K562 (cell line): Measurements from ENCODE around the gene AFG1L. TPM values are rescaled to one million over a fixed set of nuclear protein-coding genes. Genes with fewer than 3 reads are reported as not detected.

ENCODE experiments used
- ARID3B ChIP-seq: fragments of 250-450 bp; sonication (Bioruptor Pico); IDR thresholded peaks from 2 replicates; pipeline ENCODE4 v1.4.0; 2020; ENCODE audit warnings: borderline replicate concordance
- ATF2 ChIP-seq: sonication (generic); formaldehyde crosslinking; IDR thresholded peaks from 2 replicates; pipeline ENCODE4 v1.8.1; 2022; ENCODE audit warnings: missing genetic modification reagents
- KAT8 ChIP-seq: fragments of 450-650 bp; IDR thresholded peaks from 2 replicates; pipeline ENCODE4 v1.6.1; 2016; ENCODE audit warnings: low read depth, mild to moderate bottlenecking
- MTA1 ChIP-seq: fragments of 450-650 bp; IDR thresholded peaks from 2 replicates; pipeline ENCODE4 v1.6.1; 2017; ENCODE audit warnings: borderline replicate concordance
- MTA3 ChIP-seq: fragments of 450-650 bp; formaldehyde crosslinking; IDR thresholded peaks from 2 replicates; pipeline ENCODE4 v1.6.1; 2017; ENCODE audit warnings: mild to moderate bottlenecking, borderline replicate concordance
- MXD1 ChIP-seq: fragments of 250-450 bp; sonication (Bioruptor Pico); IDR thresholded peaks from 2 replicates; pipeline ENCODE4 v1.8.0; 2021; ENCODE audit warnings: borderline replicate concordance, mild to moderate bottlenecking, moderate library complexity; ENCODE audit not compliant: poor library complexity, severe bottlenecking
- NR3C1 ChIP-seq: sonication (generic); formaldehyde crosslinking; IDR thresholded peaks from 2 replicates; pipeline ENCODE4 v1.8.1; 2022; ENCODE audit warnings: missing genetic modification reagents
- RAD51 ChIP-seq: fragments of 450-650 bp; IDR thresholded peaks from 2 replicates; pipeline ENCODE4 v1.7.1; 2016; ENCODE audit warnings: low read depth, mild to moderate bottlenecking, borderline replicate concordance
- SMARCE1 ChIP-seq: fragments of 450-650 bp; IDR thresholded peaks from 2 replicates; pipeline ENCODE4 v1.7.1; 2016; ENCODE audit warnings: mild to moderate bottlenecking
- TAF1 ChIP-seq: IDR thresholded peaks from 2 replicates; pipeline ENCODE4 v1.6.1; 2011; ENCODE audit warnings: mild to moderate bottlenecking, low read length, moderate library complexity; ENCODE audit not compliant: insufficient read depth, control insufficient read depth, severe bottlenecking; ENCODE audit errors: extremely low read depth
- TCF7L2 ChIP-seq: fragments of 150-350 bp; IDR thresholded peaks from 2 replicates; pipeline ENCODE4 v1.6.1; 2016; ENCODE audit warnings: low read depth, mild to moderate bottlenecking, low read length, moderate library complexity
- TEAD4 ChIP-seq, 2 experiments: sonication (generic) in 1 of 2; formaldehyde crosslinking in 1 of 2; IDR thresholded peaks; 2 replicates each; pipeline versions ENCODE4 v1.6.1 to v1.8.0; 2012 to 2022; ENCODE audit warnings: borderline replicate concordance in 1 of 2, inconsistent platforms in 1 of 2, low read length in 1 of 2, mild to moderate bottlenecking in 1 of 2, missing genetic modification reagents in 1 of 2
- TSHZ1 ChIP-seq: fragments of 250-450 bp; sonication (Bioruptor Pico); IDR thresholded peaks from 2 replicates; pipeline ENCODE4 v1.4.0; 2020; ENCODE audit warnings: mild to moderate bottlenecking, moderate library complexity
- YBX1 ChIP-seq: fragments of 450-650 bp; IDR thresholded peaks from 2 replicates; pipeline ENCODE4 v1.7.1; 2016; ENCODE audit warnings: mild to moderate bottlenecking
- ZNF197 ChIP-seq: fragments of 200-800 bp; sonication (Bioruptor generic); IDR thresholded peaks from 2 replicates; pipeline ENCODE4 v1.6.1; 2016; ENCODE audit warnings: low read depth, missing genetic modification characterization, missing compliant biosample characterization
- ZNF764 ChIP-seq: fragments of 250-450 bp; sonication (Bioruptor Pico); IDR thresholded peaks from 2 replicates; pipeline ENCODE4 v1.4.0; 2020; ENCODE audit warnings: low read depth, mild to moderate bottlenecking, moderate library complexity
- polyA plus RNA-seq, 8 experiments: library from polyadenylated mRNA; depleted of rRNA in 4 of 8; stranded (reverse) in 5 of 8; unstranded in 3 of 8; fragments of >200 nt; fragmentation: Nextera tagmentation in 2 of 8; fragmentation: Illumina TruSeq in 1 of 8; extraction: Ambion mirVana in 2 of 8; extraction: Trizol in 1 of 8; gene quantifications; 2 replicates each; pipeline versions ENCODE4 v1.2.1 to v1.2.3, GENCODE V29; 2011 to 2014; ENCODE audit warnings: inconsistent platforms in 1 of 8, missing spikeins in 1 of 8
- total RNA-seq, 7 experiments: library from RNA; depleted of rRNA in 6 of 7; stranded (reverse); fragments of >200 nt in 6 of 7; fragmentation: Illumina TruSeq in 2 of 7; extraction: Trizol in 2 of 7; gene quantifications; 2 replicates each; pipeline versions ENCODE4 v1.2.1 to v1.2.3, GENCODE V29; 2011 to 2021; ENCODE audit warnings: low replicate concordance in 1 of 7

The AFG1L gene
- total and polyA plus RNA-seq, 9 of the 15 experiments (the other 6 are each of a cell fraction or from before 2014, with no cell fraction given): 2.2 to 15.5 (median 5.8) TPM

- TF ChIP-seq MXD1: no peak
- no peak for TF ChIP-seq MTA3
- no peak for TF ChIP-seq TCF7L2
- no peak for TF ChIP-seq TSHZ1 (CRISPR knock-in tag)
- no peak for TF ChIP-seq RAD51
- no peak for TF ChIP-seq KAT8
- TF ChIP-seq SMARCE1: peak; percentile 77
- TF ChIP-seq ZNF764 (CRISPR knock-in tag): no peak
- TF ChIP-seq ZNF197 (CRISPR knock-in tag): no peak
- no peak for TF ChIP-seq ATF2 (CRISPR knock-in tag)
- TF ChIP-seq YBX1: no peak
- no peak for TF ChIP-seq NR3C1
- TF ChIP-seq MTA1: peak; percentile 60; the same call in 1 of the 2 replicates
- no peak for TF ChIP-seq ARID3B (CRISPR knock-in tag)
- TF ChIP-seq TEAD4 (IDR thresholded peaks at IDR 0.05; ENCODE audit: low read length): peak; percentile 65
- no peak for TF ChIP-seq TEAD4 (CRISPR knock-in tag; IDR thresholded peaks at IDR 0.05; ENCODE audit: borderline replicate concordance)
- TF ChIP-seq TAF1: no peak
Measured at GRCh38 chr6:108565091-108565766, 270.4 kb downstream of the AFG1L start (continued).
